GM12872 (cell line): ENCODE data around the gene KCNK16.

Experiments used
- TF ChIP-seq, protein P1 (sequence below): IDR thresholded peaks from 3 replicates; pipeline ENCODE4 v1.5.1; 2011; ENCODE audit warnings: low read depth, mild to moderate bottlenecking, low read length, moderate library complexity; ENCODE audit not compliant: insufficient read depth

Gene KCNK16

DNA sequence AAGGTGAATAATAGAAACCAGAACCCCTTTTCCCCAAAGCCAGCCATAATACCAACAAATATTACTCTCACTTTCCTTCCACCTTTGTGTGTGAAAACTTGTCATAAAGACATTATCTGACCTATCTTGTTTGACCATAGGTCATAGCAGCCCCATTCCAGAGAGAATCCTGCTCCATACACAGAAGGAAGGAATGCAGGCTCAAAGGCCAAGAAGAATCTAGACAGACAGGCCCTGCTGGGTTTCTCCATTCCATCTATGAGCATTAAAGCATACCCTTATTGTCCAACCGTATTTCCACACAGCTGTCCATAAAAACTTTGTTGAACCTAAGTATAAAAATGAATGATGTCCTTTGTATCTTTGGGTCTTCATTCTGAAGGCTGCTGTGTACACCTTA lies 52.5 kb downstream of the KCNK16 start:
- TF ChIP-seq, protein P1, sequence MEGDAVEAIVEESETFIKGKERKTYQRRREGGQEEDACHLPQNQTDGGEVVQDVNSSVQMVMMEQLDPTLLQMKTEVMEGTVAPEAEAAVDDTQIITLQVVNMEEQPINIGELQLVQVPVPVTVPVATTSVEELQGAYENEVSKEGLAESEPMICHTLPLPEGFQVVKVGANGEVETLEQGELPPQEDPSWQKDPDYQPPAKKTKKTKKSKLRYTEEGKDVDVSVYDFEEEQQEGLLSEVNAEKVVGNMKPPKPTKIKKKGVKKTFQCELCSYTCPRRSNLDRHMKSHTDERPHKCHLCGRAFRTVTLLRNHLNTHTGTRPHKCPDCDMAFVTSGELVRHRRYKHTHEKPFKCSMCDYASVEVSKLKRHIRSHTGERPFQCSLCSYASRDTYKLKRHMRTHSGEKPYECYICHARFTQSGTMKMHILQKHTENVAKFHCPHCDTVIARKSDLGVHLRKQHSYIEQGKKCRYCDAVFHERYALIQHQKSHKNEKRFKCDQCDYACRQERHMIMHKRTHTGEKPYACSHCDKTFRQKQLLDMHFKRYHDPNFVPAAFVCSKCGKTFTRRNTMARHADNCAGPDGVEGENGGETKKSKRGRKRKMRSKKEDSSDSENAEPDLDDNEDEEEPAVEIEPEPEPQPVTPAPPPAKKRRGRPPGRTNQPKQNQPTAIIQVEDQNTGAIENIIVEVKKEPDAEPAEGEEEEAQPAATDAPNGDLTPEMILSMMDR: no peak

DNA sequence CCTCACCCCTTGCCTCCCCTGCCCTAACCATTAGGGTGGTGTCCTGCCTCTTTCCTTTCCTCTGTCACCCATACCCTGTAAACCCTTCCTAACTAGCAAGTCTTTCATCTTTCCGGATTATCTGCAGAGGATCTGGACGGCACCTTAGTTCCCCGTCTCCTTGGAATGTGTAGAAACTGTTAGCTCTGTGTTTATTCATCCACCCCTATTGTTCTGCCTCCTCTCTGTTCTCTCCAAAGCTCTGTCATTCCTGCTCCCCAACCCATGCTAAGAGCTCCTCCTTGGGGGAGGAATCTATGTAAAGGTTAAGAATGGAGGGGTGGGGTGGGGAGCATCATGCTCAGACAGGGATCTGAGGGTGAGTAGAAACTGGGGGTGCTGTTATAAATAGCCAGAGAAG lies 53.8 kb downstream of the KCNK16 start:
- TF ChIP-seq, protein P1: no peak

DNA sequence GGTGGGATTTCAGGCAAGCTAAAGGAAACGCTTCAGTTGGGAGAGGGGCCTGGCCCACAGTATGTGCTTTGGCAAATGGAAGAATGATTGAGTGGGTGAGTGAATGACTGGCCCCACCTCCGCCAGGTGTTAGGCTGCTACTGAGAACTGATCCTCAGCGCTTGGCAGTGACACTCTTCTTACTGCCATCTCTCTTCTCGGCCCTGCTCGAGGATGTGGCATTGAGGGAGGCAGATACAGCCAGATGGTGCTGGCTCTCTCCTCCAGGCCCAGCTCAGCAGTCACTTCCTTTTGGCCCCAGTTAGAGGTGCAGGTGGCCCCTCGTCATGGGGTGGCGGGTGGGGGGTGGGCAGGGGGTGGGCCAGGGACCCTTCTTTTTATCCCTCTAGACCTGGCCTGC lies 54.3 kb downstream of the KCNK16 start:
- TF ChIP-seq, protein P1: no peak

DNA sequence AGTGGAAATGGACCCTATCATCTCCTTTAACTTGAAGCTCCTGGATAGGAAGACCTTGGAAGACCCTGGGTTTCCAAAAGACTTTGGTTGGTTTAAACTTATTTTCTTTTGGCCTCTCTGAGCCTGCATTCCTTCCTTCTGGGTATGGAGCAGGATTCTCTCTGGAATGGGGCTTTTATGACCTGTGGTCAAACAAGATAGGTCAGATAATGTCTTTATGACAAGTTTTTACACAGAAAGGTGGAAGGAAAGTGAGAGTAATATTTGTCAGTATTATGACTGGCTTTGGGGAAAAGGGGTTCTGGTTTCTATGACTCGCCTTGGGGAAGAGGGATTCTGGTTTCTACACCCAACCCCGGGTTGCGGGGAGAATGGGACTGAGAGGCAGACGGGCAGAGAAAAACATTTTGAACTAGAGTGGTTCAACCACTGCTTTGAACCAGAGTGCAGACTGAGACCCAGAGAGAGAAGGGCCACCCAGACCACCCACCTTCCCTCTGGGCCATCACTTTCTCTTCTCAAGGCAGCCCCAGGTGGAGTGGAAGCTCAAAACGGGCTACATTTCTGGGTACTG lies 55.6 kb downstream of the KCNK16 start:
- TF ChIP-seq, protein P1: no peak

DNA sequence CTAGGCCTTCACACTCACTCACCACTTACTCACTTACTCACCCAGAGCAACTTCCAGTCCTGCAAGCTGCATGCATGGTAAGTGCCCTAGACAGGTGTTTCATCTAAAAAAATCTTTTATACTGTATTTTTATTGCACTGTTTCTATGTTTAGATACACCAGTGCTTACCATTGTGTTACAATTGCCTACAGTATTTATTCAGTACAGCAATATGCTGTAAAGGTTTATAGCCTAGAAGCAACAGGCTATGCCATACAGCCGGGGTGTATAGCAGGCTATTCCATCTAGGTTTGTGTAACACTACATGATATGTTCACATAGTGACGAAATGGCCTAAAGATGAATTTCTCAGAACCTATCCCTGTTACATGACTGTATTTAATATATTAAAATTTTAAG lies 56.1 kb downstream of the KCNK16 start:
- TF ChIP-seq, protein P1: no peak
